SU-DHL-6 (cell line): ENCODE data around the gene CDKAL1.

Experiments used
- H2AFZ ChIP-seq: fragments of 200-600 bp; sonication (generic); 2 replicates; pipeline ENCODE4 v1.6.1; 2014; ENCODE audit warnings: low read depth, mild to moderate bottlenecking, moderate library complexity, mixed read lengths, antibody characterized with exemption, low read length; ENCODE audit not compliant: severe bottlenecking
- H3F3A ChIP-seq: fragments of 200-600 bp; shearing (Covaris generic); 2 replicates; pipeline ENCODE4 v1.6.0; 2016; ENCODE audit warnings: antibody characterized with exemption, mild to moderate bottlenecking; ENCODE audit not compliant: insufficient read depth
- H3K27ac ChIP-seq: fragments of 200-600 bp; sonication (generic); 2 replicates; pipeline ENCODE4 v1.5.1; 2016; ENCODE audit warnings: low read depth, mild to moderate bottlenecking, low read length, moderate library complexity, mixed read lengths
- H3K27me3 ChIP-seq: fragments of 200-600 bp; sonication (generic), shearing (Covaris generic); 2 replicates; pipeline ENCODE4 v1.6.0; 2014; ENCODE audit warnings: mild to moderate bottlenecking, low read length
- H3K36me3 ChIP-seq: fragments of 200-600 bp; sonication (generic); 2 replicates; pipeline ENCODE4 v1.6.1; 2014; ENCODE audit warnings: mild to moderate bottlenecking, low read length, mixed read lengths
- H3K4me2 ChIP-seq: fragments of 300-600, 200-600 bp; shearing (Covaris generic), sonication (generic); 2 replicates; pipeline ENCODE4 v1.6.0; 2014; ENCODE audit warnings: low read length, low read depth, mild to moderate bottlenecking; ENCODE audit not compliant: poor library complexity, severe bottlenecking
- H3K4me3 ChIP-seq: fragments of 200-600 bp; sonication (generic); 2 replicates; pipeline ENCODE4 v1.5.1; 2014; ENCODE audit warnings: antibody characterized with exemption, low read length, mild to moderate bottlenecking, mixed read lengths; ENCODE audit not compliant: insufficient read depth, poor library complexity, severe bottlenecking
- H3K79me2 ChIP-seq: fragments of 200-600 bp; sonication (generic); 2 replicates; pipeline ENCODE4 v1.6.1; 2014; ENCODE audit warnings: mild to moderate bottlenecking, low read length, moderate library complexity; ENCODE audit not compliant: insufficient read depth
- H3K9ac ChIP-seq: fragments of 200-600 bp; sonication (generic); 2 replicates; pipeline ENCODE4 v1.7.0; 2014; ENCODE audit warnings: mild to moderate bottlenecking, low read length
- H3K9me2 ChIP-seq: fragments of 200-600 bp; sonication (generic); replicated peaks from 2 replicates; pipeline ENCODE4 v1.6.1; 2014; ENCODE audit warnings: low read length; ENCODE audit not compliant: insufficient read depth
- H3K9me3 ChIP-seq: fragments of 200-600 bp; sonication (generic); 2 replicates; pipeline ENCODE4 v1.6.1; 2014; ENCODE audit warnings: low read length, mixed read lengths; ENCODE audit not compliant: insufficient read depth
- H4K20me1 ChIP-seq: fragments of 200-600 bp; sonication (generic); 2 replicates; pipeline ENCODE4 v1.6.1; 2014; ENCODE audit warnings: low read depth, mild to moderate bottlenecking, antibody characterized with exemption, low read length, moderate library complexity, mixed read lengths
- CTCF ChIP-seq: fragments of 200-600 bp; sonication (generic); IDR thresholded peaks from one replicate; pipeline ENCODE4 v1.5.1; 2017; ENCODE audit warnings: antibody characterized with exemption, mild to moderate bottlenecking, low read length, moderate library complexity; ENCODE audit not compliant: insufficient read depth, poor library complexity, severe bottlenecking
- EZH2phosphoT487 ChIP-seq: fragments of 200-600 bp; sonication (generic), shearing (Covaris generic); conservative IDR thresholded peaks from 2 replicates; pipeline ENCODE4 v1.6.1; 2018; ENCODE audit warnings: mild to moderate bottlenecking, antibody characterized with exemption, low read length, moderate library complexity, mixed read lengths

Gene CDKAL1

GRCh38 chr6:21281366-21281765 is 747.1 kb downstream of the CDKAL1 start:
- H3K9me3 ChIP-seq: no peaks in the 10 kb centered on the region
- no peaks in the 10 kb centered on the region for H3K79me2 ChIP-seq
- no peaks in the 10 kb centered on the region for H3K9me2 ChIP-seq
- no peaks in the 10 kb centered on the region for H3K36me3 ChIP-seq
- no peaks in the 10 kb centered on the region for H3F3A ChIP-seq
- TF ChIP-seq CTCF (no peak), EZH2phosphoT487 (no peak)
- H3K9ac ChIP-seq: no peak overlapping the region
- H3K27ac ChIP-seq: no peak overlapping the region
- H3K4me3 ChIP-seq: no peak overlapping the region
- H4K20me1 ChIP-seq: no peaks in the 10 kb centered on the region
- H3K27me3 ChIP-seq: 0 out of 2 replicates have a peak, but pooled peaks cover 5% of the 10 kb centered on the region
- H3K4me2 ChIP-seq: no peak overlapping the region
- H2AFZ ChIP-seq: no peak overlapping the region
